Panc1 (cell line): ENCODE measurements around the gene POLG2. TPM values are rescaled to one million over a fixed set of nuclear protein-coding genes. Genes with fewer than 3 reads are reported as not detected.
A peak's percentile ranks its signal among the peaks of the same experiment; 100 is the strongest.

Source experiments
- ATAC-seq: fragments of 200-7000 bp; cut with Tn5 transposase; 2 replicates; pipeline ENCODE4 v1.9.1; 2020; ENCODE audit warnings: mild to moderate bottlenecking, moderate library complexity
- BruUV-seq: library from RNA; stranded (reverse); fragments of 400-500 nt; replicated peaks from 2 replicates; lab custom pipeline; 2021; lab: Mats Ljungman, UMichigan
- CTCF ChIA-PET: fragments of 300-600 bp; sonication (Branson Sonifier 250); formaldehyde crosslinking; loops from one replicate; lab custom pipeline; 2022; ENCODE audit warnings: antibody characterized with exemption; lab: Charles Lee
- POLR2A ChIA-PET: fragments of 300-600 bp; sonication (Branson Sonifier 250); formaldehyde crosslinking; loops from one replicate; lab custom pipeline; 2022; ENCODE audit warnings: antibody characterized with exemption; lab: Charles Lee
- DNase-seq: peaks from one replicate; pipeline ENCODE4 v3.0.0-alpha.2; 2010; ENCODE audit warnings: low read depth, low spot score
- H3K27ac ChIP-seq: 2 replicates; pipeline ENCODE4 v1.5.1; 2011; ENCODE audit warnings: mild to moderate bottlenecking, low read length, inconsistent platforms
- H3K27me3 ChIP-seq: fragments of 200-500 bp; sonication (Bioruptor generic); 2 replicates; pipeline ENCODE4 v1.6.0; 2014; ENCODE audit warnings: low read length, inconsistent platforms; ENCODE audit not compliant: control insufficient read depth, insufficient read depth
- H3K36me3 ChIP-seq: fragments of 200-500 bp; sonication (Bioruptor generic); 2 replicates; pipeline ENCODE4 v1.5.1; 2014; ENCODE audit warnings: inconsistent platforms, mild to moderate bottlenecking, low read length, moderate library complexity; ENCODE audit not compliant: control insufficient read depth, insufficient read depth
- H3K4me1 ChIP-seq: 2 replicates; pipeline ENCODE4 v1.5.1; 2011; ENCODE audit warnings: inconsistent platforms, mild to moderate bottlenecking, low read length, moderate library complexity; ENCODE audit not compliant: control insufficient read depth, insufficient read depth
- H3K4me3 ChIP-seq, 2 experiments: 2 replicates each; pipeline ENCODE4 v1.5.1; 2011 to 2012; ENCODE audit warnings: low read depth in 2 of 2, low read length in 2 of 2, mild to moderate bottlenecking in 2 of 2, inconsistent platforms in 1 of 2, moderate library complexity in 1 of 2
- H3K9me3 ChIP-seq: fragments of 200-500 bp; sonication (Bioruptor generic); 2 replicates; pipeline ENCODE4 v1.5.1; 2014; ENCODE audit warnings: low read depth, mild to moderate bottlenecking, inconsistent platforms, low read length, moderate library complexity; ENCODE audit not compliant: control insufficient read depth, insufficient read depth
- CTCF ChIP-seq: fragments of 450-650 bp; IDR thresholded peaks from 2 replicates; pipeline ENCODE4 v1.5.1; 2017; ENCODE audit warnings: mild to moderate bottlenecking
- POLR2AphosphoS5 ChIP-seq: IDR thresholded peaks from 2 replicates; pipeline ENCODE4 v1.6.1; 2012; ENCODE audit warnings: mild to moderate bottlenecking, low read depth, low read length, moderate library complexity
- REST ChIP-seq, 2 experiments: IDR thresholded peaks; 2 replicates each; pipeline ENCODE4 v1.6.1; 2011 to 2012; ENCODE audit warnings: low read depth in 2 of 2, control low read depth in 1 of 2, low read length in 1 of 2, mild to moderate bottlenecking in 1 of 2, moderate library complexity in 1 of 2; ENCODE audit not compliant: insufficient read depth in 1 of 2
- SIN3A ChIP-seq: IDR thresholded peaks from 2 replicates; pipeline ENCODE4 v1.6.1; 2012; ENCODE audit warnings: low read depth, mild to moderate bottlenecking, low read length, moderate library complexity, borderline replicate concordance; ENCODE audit not compliant: insufficient read depth
- TCF7L2 ChIP-seq: IDR thresholded peaks from 2 replicates; pipeline ENCODE4 v1.6.1; 2011; ENCODE audit warnings: mild to moderate bottlenecking, low read depth, low read length, inconsistent platforms
- in situ Hi-C: cut with HindIII; loops from 2 replicates; pipeline ENCODE4 v1.10.0; 2016; ENCODE audit warnings: low sequenced_read_pairs, low pct_unique_long_range_greater_than_20kb
- intact Hi-C: fragments of 100-400 bp; cut with micrococcal nuclease; formaldehyde crosslinking; loops from one replicate; pipeline ENCODE4 v1.10.0; 2022; ENCODE audit not compliant: unreplicated experiment
- total RNA-seq: library from RNA; stranded (reverse); gene quantifications from one replicate; pipeline ENCODE4 v1.2.1, GENCODE V29; 2021; ENCODE audit not compliant: unreplicated experiment

Gene POLG2
- total RNA-seq, 1 experiment from 2014 or later: 19.6 TPM

DNA sequence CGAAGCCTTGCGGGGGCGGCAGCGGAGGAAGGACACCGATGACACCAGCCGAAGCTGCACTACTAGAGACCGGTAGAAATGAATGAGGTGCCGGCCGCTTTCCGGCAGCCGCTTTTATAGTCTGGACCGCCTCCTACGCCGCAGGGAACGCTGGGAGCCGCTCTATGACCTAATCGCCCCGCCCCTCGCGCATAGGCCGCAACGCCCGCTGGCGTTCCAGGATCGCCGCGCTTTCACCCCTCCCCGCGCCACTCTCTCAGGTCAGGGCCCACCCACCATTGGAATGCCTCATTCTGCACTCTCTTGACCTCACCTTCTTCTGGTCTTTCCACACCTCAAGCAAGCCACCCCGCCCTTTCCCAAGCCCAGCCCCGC lies 9.3 kb upstream of the POLG2 start, which contains the start of gene DDX5:
DDX5 (minus strand) TSS at position 89 of the 375 bp plus-strand sequence. CDS start 170 bp downstream, outside the sequence.
- TF ChIP-seq CTCF (no peak), POLR2AphosphoS5 (peak; percentile 98), SIN3A (0 out of 2 replicates have a peak, but pooled peaks have one; percentile 68), TCF7L2 (peak; percentile 30; the same call in 1 of the 2 replicates)
- POLR2A ChIA-PET: interaction anchor here (0.8 to 1.0 kb wide), 2 partner anchors 9 to 189 kb away, joined by 5 to 9 read pairs; no protein-coding TSS in a partner anchor
- peak within 1 kb of the TSS; percentile 90 for H3K27ac ChIP-seq
- H3K4me3 ChIP-seq: peak within 1 kb of the TSS; percentile 88 to 99
- peaks cover 65% of the 10 kb centered on the region for H3K36me3 ChIP-seq
- ATAC-seq (peak; percentile 81; the same call in 1 of the 2 replicates), DNase-seq (peak; percentile 86)
- intact Hi-C loops: no loop called here
- H3K4me1 ChIP-seq: peaks cover 29% of the 10 kb centered on the region
- no peaks in the 10 kb centered on the region for H3K27me3 ChIP-seq
- H3K9me3 ChIP-seq: no peaks in the 10 kb centered on the region
- no TSS peak for BruUV-seq
- in situ Hi-C loops: no loop called here
- CTCF ChIA-PET: interaction anchor here (1.1 kb wide), 1 partner anchor 86 kb away, joined by 4 read pairs; no protein-coding TSS in a partner anchor

GRCh38 chr17:64505340-64506200 lies 8.7 kb upstream of the POLG2 start:
- peaks cover 34% of the 10 kb centered on the region for H3K4me1 ChIP-seq
- in situ Hi-C loops (no loop called here), intact Hi-C loops (no loop called here)
- ChIA-PET POLR2A (interaction anchor here (0.6 to 0.9 kb wide), 2 partner anchors 9 to 226 kb away, joined by 3 to 6 read pairs; partner anchors contain the start of gene POLG2), CTCF (interaction anchor here (1.1 kb wide), 1 partner anchor 85 kb away, joined by 4 read pairs; no protein-coding TSS in a partner anchor)
- DNase-seq (no peak), ATAC-seq (peak; percentile 43)
- peak overlapping the region; percentile 88 to 99 for H3K4me3 ChIP-seq
- H3K27me3 ChIP-seq: no peaks in the 10 kb centered on the region
- no peak for TF ChIP-seq SIN3A
- no peak; a peak in 1 of 4 replicates for TF ChIP-seq REST (IDR thresholded peaks at IDR 0.05; ENCODE audit: insufficient read depth in 1 of 2, low read depth in 2 of 2, low read length in 1 of 2)
- TF ChIP-seq TCF7L2: peak; percentile 52; the same call in 1 of the 2 replicates
- no peak for TF ChIP-seq CTCF
- no peak for TF ChIP-seq POLR2AphosphoS5
- peak overlapping the region; percentile 90 for H3K27ac ChIP-seq
- peaks cover 71% of the 10 kb centered on the region for H3K36me3 ChIP-seq
- BruUV-seq: TSS peak; percentile 63
- H3K9me3 ChIP-seq: no peaks in the 10 kb centered on the region
